SKM-1 treated with dmso at 0.1 percent for 144 hours (cell line): ENCODE results near the gene IPPK.
"Not testable (repeated sequence)": the region's sequence is repeated elsewhere in the genome, so short reads cannot be mapped to it uniquely, and the experiment has no call there.

Source experiments
- DNase-seq: peaks from one replicate; lab custom pipeline; 2025; ENCODE audit not compliant: unreplicated experiment; lab: John Stamatoyannopoulos, UW

Gene IPPK

DNA sequence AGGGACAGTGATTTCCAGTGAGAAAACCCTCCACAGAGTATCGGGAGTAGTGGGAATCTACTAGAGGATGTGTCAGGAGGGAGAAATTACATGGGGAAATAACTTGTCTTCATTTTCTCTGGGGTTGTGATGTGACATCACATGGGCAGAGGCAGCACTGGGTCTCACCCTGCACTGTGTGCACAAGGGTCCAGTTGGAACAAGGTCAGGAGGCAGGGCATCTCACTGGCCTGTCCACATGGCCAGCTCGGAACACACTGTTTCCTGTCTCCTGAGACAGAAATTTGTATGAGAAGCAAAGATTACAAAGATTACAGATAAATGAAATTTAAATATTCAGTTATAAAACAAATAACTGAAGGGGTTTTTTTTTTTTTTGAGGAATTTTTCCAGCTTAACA is 71.5 kb downstream of the IPPK start:
- no peak for DNase-seq

DNA sequence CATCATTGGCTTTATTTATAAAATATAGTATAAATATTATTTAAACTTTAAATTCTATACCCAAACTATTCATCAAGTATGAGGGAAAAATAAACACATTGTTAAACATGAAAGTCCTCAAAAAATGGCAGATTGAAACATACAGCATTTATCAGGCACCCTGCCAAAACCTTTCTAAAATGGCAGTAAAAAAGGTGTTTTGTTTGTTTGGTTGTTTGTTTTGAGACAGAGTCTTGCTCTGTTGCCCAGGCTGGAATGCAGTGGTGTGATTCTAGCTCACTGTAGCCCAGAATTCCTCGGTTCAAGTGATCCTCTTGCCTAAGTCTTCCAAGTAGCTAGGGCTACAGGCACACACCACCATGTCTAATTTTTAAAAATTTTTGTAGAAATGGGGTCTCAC is 74.0 kb downstream of the IPPK start:
- DNase-seq, result no peak

DNA sequence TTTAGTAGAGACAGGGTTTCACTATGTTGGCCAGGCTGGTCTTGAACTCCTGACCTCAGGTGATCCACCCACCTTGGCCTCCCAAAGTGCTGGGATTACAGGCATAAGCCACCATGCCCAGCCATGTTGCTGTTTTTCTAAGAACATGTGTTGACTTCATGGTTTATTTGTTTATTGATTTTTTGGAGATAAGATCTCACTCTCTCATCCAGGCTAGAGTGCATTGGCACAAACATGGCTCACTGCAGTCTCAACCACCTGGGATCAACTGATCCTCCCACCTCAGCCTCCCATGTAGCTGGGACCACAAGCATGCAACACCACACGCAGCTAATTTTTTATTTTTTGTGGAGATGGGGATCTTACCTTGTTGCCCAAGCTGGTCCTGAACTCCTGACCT is 74.9 kb downstream of the IPPK start:
- DNase-seq, result not testable (repeated sequence)

DNA sequence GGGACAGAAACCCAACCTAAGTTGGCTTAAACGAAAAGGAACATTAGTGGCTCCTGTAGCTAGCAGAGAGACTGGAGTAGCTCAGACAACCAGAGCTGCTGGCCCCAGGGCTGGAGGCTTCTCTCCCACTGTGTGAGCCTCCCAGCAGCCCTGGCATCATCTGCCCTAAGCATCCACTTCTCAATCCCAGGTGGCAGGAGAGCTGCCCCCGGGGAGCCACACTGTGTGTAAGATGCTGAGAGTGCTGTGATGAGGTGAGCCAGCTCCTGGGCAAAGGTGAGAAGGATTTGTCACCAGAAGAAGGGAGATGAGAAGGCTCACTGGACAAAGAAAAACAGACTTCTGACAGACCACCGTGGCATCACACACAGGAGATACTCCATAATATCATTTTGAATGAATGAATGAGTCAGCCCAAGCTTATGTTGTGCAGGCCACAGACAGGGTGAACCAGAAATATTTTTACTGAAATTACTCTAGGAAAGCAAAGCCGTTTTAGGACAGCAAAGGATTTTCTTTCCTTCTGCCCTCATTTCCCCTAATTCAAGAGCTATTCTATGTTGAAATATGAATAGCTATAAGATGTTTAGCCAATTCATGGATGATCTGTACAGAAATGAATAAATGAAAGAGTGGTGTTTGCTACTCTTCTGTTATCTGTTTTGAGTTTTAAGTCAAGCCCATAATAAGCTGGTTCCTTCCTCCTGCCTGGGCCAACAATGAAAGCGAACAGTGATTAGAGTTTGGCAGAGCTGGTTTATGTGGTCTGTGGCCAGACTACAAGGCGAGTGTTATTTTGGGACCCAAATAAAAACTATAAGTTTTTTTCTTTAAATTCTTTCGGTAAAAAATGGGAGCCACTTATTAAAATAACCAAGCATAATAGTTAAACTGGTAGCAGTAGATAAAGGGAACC is 76.7 kb downstream of the IPPK start:
- no peak for DNase-seq

DNA sequence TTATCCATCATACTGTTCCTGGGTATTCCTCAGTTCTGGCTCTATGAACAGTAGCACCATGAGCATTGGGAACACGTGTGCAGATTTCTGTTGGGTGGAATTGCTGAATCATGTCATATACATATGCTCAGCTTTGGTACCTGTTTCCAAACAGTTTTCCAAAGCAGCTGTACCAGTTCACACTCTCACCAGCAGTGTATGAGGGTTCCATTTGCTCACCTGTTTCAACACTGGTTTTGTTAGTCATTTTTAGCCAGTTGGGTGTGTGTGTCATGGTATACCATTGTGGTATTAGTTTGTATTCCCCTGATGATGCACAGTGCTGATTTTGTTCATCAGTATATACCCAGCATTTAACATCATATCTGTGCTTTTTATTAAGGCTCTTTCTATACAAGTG is 77.4 kb downstream of the IPPK start:
- no peak for DNase-seq

DNA sequence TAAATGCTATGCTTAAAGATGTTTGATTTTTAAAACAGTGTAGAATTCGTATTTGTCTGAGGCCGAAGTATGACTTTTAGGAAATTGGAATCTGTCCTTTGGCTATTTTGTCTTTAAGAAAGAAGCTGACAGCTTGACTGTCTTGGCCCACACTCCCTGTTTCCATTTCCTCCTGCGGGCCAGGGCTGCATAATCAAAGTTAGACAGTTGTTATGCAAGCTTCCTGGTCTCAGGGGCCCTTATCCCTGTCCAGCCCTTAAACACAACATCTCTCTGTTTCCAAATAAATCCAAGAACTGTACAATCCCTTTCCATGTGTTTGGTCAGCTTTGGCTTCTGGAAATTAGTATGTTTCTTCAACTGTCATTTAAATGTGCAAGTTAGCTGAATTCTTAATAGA is 79.6 kb downstream of the IPPK start:
- DNase-seq, result peak; percentile 29

DNA sequence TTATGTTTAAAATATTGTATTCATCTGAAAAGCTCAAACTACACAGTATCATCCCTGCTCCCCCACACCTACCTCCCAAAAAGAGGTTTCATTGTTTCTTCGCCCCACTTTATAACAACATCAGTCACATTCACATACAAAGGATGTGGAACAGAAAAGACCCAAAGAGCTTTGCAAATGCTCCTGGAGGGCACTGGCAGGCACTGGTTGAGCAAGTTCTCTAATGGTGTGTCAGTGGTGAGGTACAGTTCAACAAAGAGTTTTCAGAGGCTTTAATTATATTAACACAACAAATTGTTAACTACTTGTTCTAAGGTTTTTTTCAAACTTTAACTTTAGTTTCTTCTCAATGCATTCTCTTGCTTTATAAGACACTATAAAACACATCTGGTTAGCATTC is 80.0 kb downstream of the IPPK start:
- DNase-seq, result no peak

DNA sequence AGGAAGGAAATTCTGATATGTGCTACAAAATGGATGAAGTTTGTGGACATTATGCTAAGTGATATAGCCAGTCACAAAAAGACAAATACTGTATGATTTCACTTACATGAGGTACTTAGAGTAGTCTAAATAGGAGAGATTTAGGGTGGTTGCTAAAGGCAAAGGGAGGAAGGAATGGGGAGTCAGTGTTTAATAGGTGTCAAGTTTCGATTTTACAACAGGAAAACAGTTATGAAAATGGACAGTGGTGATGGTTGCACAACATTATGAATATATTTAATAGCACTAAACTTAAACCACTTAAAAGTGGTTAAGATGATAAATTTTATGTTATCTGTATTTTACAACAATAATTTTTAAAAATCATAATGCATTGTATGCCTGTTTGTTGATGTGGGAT is 93.8 kb downstream of the IPPK start:
- DNase-seq, result no peak

DNA sequence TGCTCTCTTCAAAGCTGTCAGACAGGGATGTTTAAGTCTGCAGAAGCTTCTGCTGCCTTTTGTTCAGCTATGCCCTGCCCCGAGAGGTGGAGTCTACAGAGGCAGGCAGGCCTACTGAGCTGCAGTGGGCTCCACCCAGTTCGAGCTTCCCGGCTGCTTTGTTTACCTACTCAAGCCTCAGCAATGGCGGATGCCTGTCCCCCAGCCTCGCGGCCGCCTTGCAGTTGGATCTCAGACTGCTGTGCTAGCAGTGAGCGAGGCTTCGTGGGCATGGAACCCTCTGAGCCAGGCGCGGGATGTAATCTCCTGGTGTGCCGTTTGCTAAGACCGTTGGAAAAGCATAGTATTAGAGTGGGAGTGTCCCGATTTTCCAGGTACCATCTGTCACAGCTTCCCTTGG is 96.3 kb downstream of the IPPK start:
- not testable (repeated sequence) for DNase-seq

DNA sequence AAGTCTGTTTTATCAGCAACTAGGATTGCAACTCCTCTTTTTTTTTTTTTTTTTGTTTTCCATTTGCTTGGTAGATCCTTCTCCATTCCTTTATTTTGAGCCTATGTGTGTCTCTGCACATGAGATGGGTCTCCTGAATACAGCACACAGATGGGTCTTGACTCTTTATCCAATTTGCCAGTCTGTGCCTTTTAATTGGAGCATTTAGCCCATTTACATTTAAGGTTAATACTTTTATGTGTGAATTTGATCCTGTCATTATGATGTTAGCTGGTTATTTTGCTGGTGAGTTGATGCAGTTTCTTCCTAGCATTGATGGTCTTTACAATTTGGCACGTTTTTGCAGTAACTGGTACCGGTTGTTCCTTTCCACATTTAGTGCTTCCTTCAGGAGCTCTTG is 98.1 kb downstream of the IPPK start:
- DNase-seq, result not testable (repeated sequence)

DNA sequence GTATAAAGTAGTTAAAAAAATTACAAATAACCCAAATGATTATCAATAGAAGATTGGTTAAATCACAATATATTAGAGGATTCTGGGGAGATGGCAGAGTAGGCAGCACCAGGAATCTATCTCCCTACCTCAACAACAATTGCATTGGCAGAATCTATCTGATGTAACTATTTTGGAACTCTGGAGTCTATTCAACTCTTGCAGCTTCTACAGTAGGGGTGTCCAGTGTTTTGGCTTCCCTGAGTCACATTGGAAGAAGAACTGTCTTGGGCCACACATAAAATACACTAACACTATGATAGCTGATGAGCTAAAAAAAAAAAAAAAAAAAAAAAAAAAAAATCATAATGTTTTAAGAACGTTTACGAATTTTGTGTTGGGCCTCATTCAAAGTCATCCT is 104.9 kb downstream of the IPPK start:
- DNase-seq, result no peak

DNA sequence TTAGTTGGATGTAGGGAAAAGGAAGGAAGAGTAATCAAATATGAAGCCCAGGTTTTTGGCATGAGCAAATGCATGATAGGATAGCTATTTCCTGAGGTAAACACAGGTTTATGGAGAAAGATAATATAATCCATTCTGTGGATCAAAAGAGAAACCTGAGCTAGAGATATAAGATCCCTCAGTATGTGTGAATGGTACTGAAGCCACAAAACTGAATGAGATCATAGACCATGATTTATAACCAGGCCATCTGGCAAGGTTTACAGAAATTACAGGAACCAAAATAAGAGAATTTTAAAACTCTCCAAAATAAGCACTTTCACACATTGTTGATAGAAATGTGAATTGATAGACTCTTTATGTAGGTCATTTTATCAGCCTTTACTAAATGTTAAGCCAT is 105.4 kb downstream of the IPPK start:
- DNase-seq, result no peak
